Vagina (tissue), 2 donors: Measurements from ENCODE around the gene HOXD12. TPM values are rescaled to one million over a fixed set of nuclear protein-coding genes. Genes with fewer than 3 reads are reported as not detected.

ENCODE experiments used
- DNase-seq, 2 donors: peaks; one replicate each; pipeline ENCODE4 v3.0.0-alpha.2; 2017; ENCODE audit errors: extremely low spot score in 2 of 2
- H3K27ac ChIP-seq: fragments of 200-600 bp; sonication (generic); one replicate; pipeline ENCODE4 v1.5.1; 2019
- H3K27me3 ChIP-seq: fragments of 200-600 bp; sonication (generic); one replicate; pipeline ENCODE4 v1.5.1; 2019
- H3K36me3 ChIP-seq, 2 donors: fragments of 200-600 bp; sonication (generic); one replicate each; pipeline ENCODE4 v1.5.1; 2017 to 2019
- H3K4me1 ChIP-seq: fragments of 200-600 bp; sonication (generic); one replicate; pipeline ENCODE4 v1.5.1; 2019
- H3K4me3 ChIP-seq, 2 donors: fragments of 200-600 bp; sonication (generic); 1 replicate in 1 of 2; 2 replicates in 1 of 2; pipeline ENCODE4 v1.5.1; 2016 to 2019
- H3K9me3 ChIP-seq: fragments of 200-600 bp; sonication (generic); one replicate; pipeline ENCODE4 v1.5.1; 2019
- CTCF ChIP-seq, 3 experiments: fragments of 450-650 bp in 2 of 3; fragments of 200-600 bp in 1 of 3; sonication (generic) in 1 of 3; IDR thresholded peaks; one replicate each; pipeline ENCODE4 v1.5.1; 2017 to 2019; ENCODE audit warnings: antibody characterized with exemption in 3 of 3, mild to moderate bottlenecking in 2 of 3, moderate library complexity in 2 of 3
- POLR2A ChIP-seq, 2 donors: fragments of 450-650 bp; IDR thresholded peaks; one replicate each; pipeline ENCODE4 v1.6.1; 2017; ENCODE audit warnings: antibody characterized with exemption in 2 of 2, mild to moderate bottlenecking in 2 of 2, moderate library complexity in 2 of 2
- POLR2AphosphoS5 ChIP-seq, 2 donors: sonication (generic); formaldehyde crosslinking; IDR thresholded peaks; one replicate each; pipeline ENCODE4 v1.9.0; 2017; ENCODE audit warnings: antibody characterized with exemption in 2 of 2, mild to moderate bottlenecking in 2 of 2, low read depth in 1 of 2; ENCODE audit not compliant: insufficient read depth in 1 of 2
- intact Hi-C: fragments of 100-400 bp; cut with DNase I; formaldehyde crosslinking; loops from one replicate; pipeline ENCODE4 v1.15.1; 2023
- total RNA-seq: library from RNA; depleted of rRNA; stranded (reverse); fragments of >200 nt; gene quantifications from one replicate; pipeline ENCODE4 v1.2.3, GENCODE V29; 2016

HOXD12 gene
- total RNA-seq, 1 donor from 2014 or later, result 1.7 TPM

- TF ChIP-seq POLR2AphosphoS5 (IDR thresholded peaks at IDR 0.05; ENCODE audit: insufficient read depth in 1 of 2, low read depth in 1 of 2), result no peak
- TF ChIP-seq POLR2A (IDR thresholded peaks at IDR 0.05), result no peak
- no peak for TF ChIP-seq CTCF (IDR thresholded peaks at IDR 0.05)
- no peak for DNase-seq
- Histone ChIP-seq H3K9me3 (no peaks in the 10 kb centered on the region), H3K36me3 (peaks cover 0 to 7% of the 10 kb centered on the region in 2 donors), H3K27ac (peak overlapping the region; percentile 77), H3K27me3 (no peaks in the 10 kb centered on the region), H3K4me1 (peaks cover 21% of the 10 kb centered on the region), H3K4me3 (no peak overlapping the region)
- intact Hi-C loops, result loop anchor here (5.0 to 10.0 kb wide), 2 partner anchors 697 to 1024 kb away; no protein-coding TSS in a partner anchor
These were observed 21.0 kb downstream of the HOXD12 start for GRCh38 chr2:176120364-176121189.

GRCh38 chr2:176121190-176122051 lies 21.8 kb downstream of the HOXD12 start:
- H3K9me3 ChIP-seq, result no peaks in the 10 kb centered on the region
- no peaks in the 10 kb centered on the region for H3K27me3 ChIP-seq
- intact Hi-C loops, result loop anchor here (5.0 to 10.0 kb wide), 2 partner anchors 696 to 1023 kb away; no protein-coding TSS in a partner anchor
- DNase-seq, result no peak
- TF ChIP-seq POLR2A (IDR thresholded peaks at IDR 0.05), result no peak
- TF ChIP-seq CTCF (IDR thresholded peaks at IDR 0.05), result no peak
- TF ChIP-seq POLR2AphosphoS5 (IDR thresholded peaks at IDR 0.05; ENCODE audit: insufficient read depth in 1 of 2, low read depth in 1 of 2), result no peak
- peaks cover 14% of the 10 kb centered on the region for H3K4me1 ChIP-seq
- peaks cover 0 to 7% of the 10 kb centered on the region in 2 donors for H3K36me3 ChIP-seq
- peak overlapping the region; percentile 33 to 47 for H3K4me3 ChIP-seq
- peak overlapping the region; percentile 77 for H3K27ac ChIP-seq

GRCh38 chr2:176122052-176122682 lies 22.6 kb downstream of the HOXD12 start:
- peaks cover 0 to 6% of the 10 kb centered on the region in 2 donors for H3K36me3 ChIP-seq
- peak in 1 of 2 donors; percentile 50 for TF ChIP-seq POLR2AphosphoS5 (IDR thresholded peaks at IDR 0.05; ENCODE audit: insufficient read depth in 1 of 2, low read depth in 1 of 2)
- no peak for TF ChIP-seq CTCF (IDR thresholded peaks at IDR 0.05)
- peak overlapping the region; percentile 33 to 47 for H3K4me3 ChIP-seq
- no peaks in the 10 kb centered on the region for H3K27me3 ChIP-seq
- peak overlapping the region; percentile 77 for H3K27ac ChIP-seq
- H3K9me3 ChIP-seq, result no peaks in the 10 kb centered on the region
- no peak for DNase-seq
- peaks cover 12% of the 10 kb centered on the region for H3K4me1 ChIP-seq
- intact Hi-C loops, result loop anchor here (5.0 to 10.0 kb wide), 2 partner anchors 695 to 1023 kb away; no protein-coding TSS in a partner anchor

- intact Hi-C loops, result loop anchor here (5.0 to 10.0 kb wide), 2 partner anchors 694 to 1022 kb away; no protein-coding TSS in a partner anchor
- TF ChIP-seq POLR2A (IDR thresholded peaks at IDR 0.05), result no peak
- TF ChIP-seq POLR2AphosphoS5 (IDR thresholded peaks at IDR 0.05; ENCODE audit: insufficient read depth in 1 of 2, low read depth in 1 of 2), result peak in 1 of 2 donors; percentile 1
- peak within 1 kb of the TSS; percentile 77 for H3K27ac ChIP-seq
- no peaks in the 10 kb centered on the region for H3K9me3 ChIP-seq
- peaks cover 5% of the 10 kb centered on the region for H3K4me1 ChIP-seq
- no peak for DNase-seq
- H3K27me3 ChIP-seq, result no peaks in the 10 kb centered on the region
- peak within 1 kb of the TSS; percentile 33 to 47 for H3K4me3 ChIP-seq
- H3K36me3 ChIP-seq, result no peaks in the 10 kb centered on the region
These were observed 23.3 kb downstream of the HOXD12 start, which contains the start of gene HOXD9 for GRCh38 chr2:176122683-176123410. Gene HOXD9 (plus strand): TSS chr2:176122719. CDS start chr2:176122769, 50 bp downstream.
